Esophagus squamous epithelium (tissue), 4 donors: ENCODE measurements around the gene ICE2.

Experiments used
- POLR2A ChIP-seq, 4 donors: fragments of 450-650 bp; IDR thresholded peaks; one replicate each; pipeline ENCODE4 v1.6.1; 2017; ENCODE audit warnings: antibody characterized with exemption in 4 of 4, mild to moderate bottlenecking in 4 of 4, moderate library complexity in 3 of 4
- TF ChIP-seq, protein P1 (sequence below), 6 experiments: fragments of 450-650 bp in 4 of 6; fragments of 200-600 bp in 2 of 6; sonication (generic) in 2 of 6; IDR thresholded peaks; one replicate each; pipeline ENCODE4 v1.5.1; 2016 to 2019; ENCODE audit warnings: antibody characterized with exemption in 6 of 6, mild to moderate bottlenecking in 4 of 6, moderate library complexity in 4 of 6

DNA sequence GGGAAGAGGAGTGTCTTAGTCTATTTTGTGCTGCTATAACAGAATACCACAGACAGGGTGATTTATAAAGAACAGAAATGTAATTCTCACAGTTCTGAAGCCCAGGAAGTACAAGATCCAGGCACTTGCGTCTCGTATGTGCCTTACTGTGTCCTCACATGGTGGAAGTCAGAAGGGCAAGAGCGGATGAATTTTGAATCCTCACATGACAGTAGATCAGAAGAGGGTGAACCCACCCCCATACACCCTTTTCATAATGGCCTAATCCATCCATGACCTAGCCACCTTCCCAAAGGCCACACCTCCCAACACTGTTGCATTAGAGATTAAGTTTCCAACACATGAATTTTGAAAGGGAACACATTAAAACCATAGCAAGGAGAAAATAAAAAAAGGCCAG, 62.5 kb downstream of the ICE2 start:
- TF ChIP-seq, protein P1, sequence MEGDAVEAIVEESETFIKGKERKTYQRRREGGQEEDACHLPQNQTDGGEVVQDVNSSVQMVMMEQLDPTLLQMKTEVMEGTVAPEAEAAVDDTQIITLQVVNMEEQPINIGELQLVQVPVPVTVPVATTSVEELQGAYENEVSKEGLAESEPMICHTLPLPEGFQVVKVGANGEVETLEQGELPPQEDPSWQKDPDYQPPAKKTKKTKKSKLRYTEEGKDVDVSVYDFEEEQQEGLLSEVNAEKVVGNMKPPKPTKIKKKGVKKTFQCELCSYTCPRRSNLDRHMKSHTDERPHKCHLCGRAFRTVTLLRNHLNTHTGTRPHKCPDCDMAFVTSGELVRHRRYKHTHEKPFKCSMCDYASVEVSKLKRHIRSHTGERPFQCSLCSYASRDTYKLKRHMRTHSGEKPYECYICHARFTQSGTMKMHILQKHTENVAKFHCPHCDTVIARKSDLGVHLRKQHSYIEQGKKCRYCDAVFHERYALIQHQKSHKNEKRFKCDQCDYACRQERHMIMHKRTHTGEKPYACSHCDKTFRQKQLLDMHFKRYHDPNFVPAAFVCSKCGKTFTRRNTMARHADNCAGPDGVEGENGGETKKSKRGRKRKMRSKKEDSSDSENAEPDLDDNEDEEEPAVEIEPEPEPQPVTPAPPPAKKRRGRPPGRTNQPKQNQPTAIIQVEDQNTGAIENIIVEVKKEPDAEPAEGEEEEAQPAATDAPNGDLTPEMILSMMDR (IDR thresholded peaks at IDR 0.05), result no peak
- no peak for TF ChIP-seq POLR2A (IDR thresholded peaks at IDR 0.05)
